Endothelial cell of umbilical vein (primary cell): ENCODE measurements around the gene COX4I1. TPM values are rescaled to one million over a fixed set of nuclear protein-coding genes. Genes with fewer than 3 reads are reported as not detected.

Experiments
- BruUV-seq: library from RNA; stranded (reverse); fragments of 400-500 nt; replicated peaks from 2 replicates; lab custom pipeline; 2021; lab: Mats Ljungman, UMichigan
- CTCF ChIA-PET: fragments of 300-600, 350-600 bp; sonication (Branson Sonifier 250); formaldehyde crosslinking; loops from one replicate; lab custom pipeline; 2021; ENCODE audit warnings: antibody characterized with exemption, inconsistent platforms; lab: Charles Lee
- POLR2A ChIA-PET: fragments of 300-600, 350-600 bp; sonication (Branson Sonifier 250); formaldehyde crosslinking; loops from one replicate; lab custom pipeline; 2021; ENCODE audit warnings: antibody characterized with exemption, inconsistent platforms; lab: Charles Lee
- DNase-seq: peaks from one replicate; pipeline ENCODE4 v3.0.0-alpha.2; 2011; ENCODE audit warnings: low read depth, low spot score
- FAIRE-seq: peaks from 2 replicates; lab custom pipeline; 2011; peaks lifted over from hg19 to GRCh38; lab: Jason Lieb, UNC
- H2AFZ ChIP-seq: 2 replicates; pipeline ENCODE4 v1.6.0; 2012; ENCODE audit warnings: low read depth, low read length, control low read depth, inconsistent platforms
- H3K27ac ChIP-seq: 2 replicates; pipeline ENCODE4 v1.5.1; 2011; ENCODE audit warnings: low read depth, mild to moderate bottlenecking, control low read depth, low read length, moderate library complexity; ENCODE audit not compliant: insufficient read depth
- H3K27me3 ChIP-seq, 2 experiments: 2 replicates each; pipeline versions ENCODE4 v1.6.0 to v1.6.1; 2011; ENCODE audit warnings: low read length in 2 of 2, mixed read lengths in 1 of 2; ENCODE audit not compliant: control insufficient read depth in 2 of 2, insufficient read depth in 2 of 2
- H3K36me3 ChIP-seq, 2 experiments: 2 replicates in 1 of 2; 3 replicates in 1 of 2; pipeline ENCODE4 v1.5.1; 2011; ENCODE audit warnings: low read length in 2 of 2, mild to moderate bottlenecking in 1 of 2, moderate library complexity in 1 of 2; ENCODE audit not compliant: control insufficient read depth in 2 of 2, insufficient read depth in 2 of 2; ENCODE audit errors: extremely low read depth in 1 of 2
- H3K4me1 ChIP-seq: 3 replicates; pipeline ENCODE4 v1.5.1; 2011; ENCODE audit warnings: mild to moderate bottlenecking, low read length; ENCODE audit not compliant: control insufficient read depth, insufficient read depth; ENCODE audit errors: extremely low read depth
- H3K4me2 ChIP-seq: 2 replicates; pipeline ENCODE4 v1.6.1; 2011; ENCODE audit warnings: low read length, control low read depth, mixed read lengths; ENCODE audit not compliant: insufficient read depth
- H3K4me3 ChIP-seq, 3 experiments: fragments of 200-600 bp in 1 of 3; sonication (generic), shearing (Covaris generic) in 1 of 3; replicated peaks in 1 of 3; 2 replicates each; pipeline ENCODE4 v1.5.1; 2011 to 2016; ENCODE audit warnings: control low read depth in 3 of 3, low read length in 3 of 3, mild to moderate bottlenecking in 2 of 3, inconsistent platforms in 1 of 3, low read depth in 1 of 3, moderate library complexity in 1 of 3; ENCODE audit not compliant: insufficient read depth in 1 of 3
- H3K79me2 ChIP-seq: 2 replicates; pipeline ENCODE4 v1.6.0; 2012; ENCODE audit warnings: low read length, inconsistent platforms; ENCODE audit not compliant: control insufficient read depth, insufficient read depth
- H3K9ac ChIP-seq: replicated peaks from 2 replicates; pipeline ENCODE3; 2011; ENCODE audit warnings: low read length, control low read depth; ENCODE audit not compliant: insufficient read depth; ENCODE audit errors: extremely low read depth
- H3K9me1 ChIP-seq: replicated peaks from 3 replicates; pipeline ENCODE4 v1.6.0; 2011; ENCODE audit warnings: mild to moderate bottlenecking, low read length; ENCODE audit not compliant: control insufficient read depth, insufficient read depth; ENCODE audit errors: extremely low read depth
- H3K9me3 ChIP-seq: replicated peaks from 2 replicates; pipeline ENCODE4 v1.5.1; 2012; ENCODE audit warnings: low read length, inconsistent platforms; ENCODE audit not compliant: control insufficient read depth, insufficient read depth
- H4K20me1 ChIP-seq: replicated peaks from 2 replicates; pipeline ENCODE3; 2011; ENCODE audit warnings: mild to moderate bottlenecking, low read length; ENCODE audit not compliant: control insufficient read depth, insufficient read depth; ENCODE audit errors: extremely low read depth
- EZH2 ChIP-seq: IDR thresholded peaks from 2 replicates; pipeline ENCODE4 v1.6.1; 2012; ENCODE audit warnings: borderline replicate concordance, low read depth, mild to moderate bottlenecking, moderate library complexity, low read length, inconsistent platforms; ENCODE audit not compliant: severe bottlenecking
- FOS ChIP-seq: IDR thresholded peaks from 2 replicates; pipeline ENCODE4 v1.6.1; 2011; ENCODE audit warnings: mild to moderate bottlenecking, low read length, moderate library complexity, borderline replicate concordance; ENCODE audit not compliant: insufficient read depth
- GATA2 ChIP-seq: IDR thresholded peaks from 2 replicates; pipeline ENCODE4 v1.7.0; 2011; ENCODE audit warnings: low read depth, mild to moderate bottlenecking, moderate library complexity, mixed read lengths, low read length; ENCODE audit not compliant: insufficient read length, insufficient read depth
- JUN ChIP-seq: IDR thresholded peaks from 2 replicates; pipeline ENCODE4 v1.6.1; 2011; ENCODE audit warnings: borderline replicate concordance, low read depth; ENCODE audit not compliant: insufficient read length, insufficient read depth
- MYC ChIP-seq: IDR thresholded peaks from one replicate; pipeline ENCODE4 v1.6.1; 2011; ENCODE audit warnings: mild to moderate bottlenecking, low read depth, low read length
- POLR2A ChIP-seq: IDR thresholded peaks from 2 replicates; pipeline ENCODE4 v1.6.1; 2012; ENCODE audit warnings: low read depth, mild to moderate bottlenecking, control low read depth, low read length
- POLR2AphosphoS5 ChIP-seq: IDR thresholded peaks from 2 replicates; pipeline ENCODE4 v1.6.1; 2012; ENCODE audit warnings: low read depth, mild to moderate bottlenecking, control low read depth, low read length, moderate library complexity; ENCODE audit not compliant: insufficient read depth
- dilution Hi-C: fragments of 300-500 bp; cut with MboI; formaldehyde crosslinking; loops from one replicate; pipeline ENCODE4 v1.15.0; 2019; ENCODE audit warnings: low sequenced_read_pairs; ENCODE audit not compliant: extremely low pct_ligation_motif_present
- intact Hi-C: fragments of 100-400 bp; cut with micrococcal nuclease; formaldehyde crosslinking; loops from one replicate; pipeline ENCODE4 v1.10.0; 2022
- polyA plus RNA-seq, 4 experiments: library from polyadenylated mRNA; depleted of rRNA in 3 of 4; stranded (reverse) in 3 of 4; unstranded in 1 of 4; fragments of >200 nt; gene quantifications; 2 replicates each; pipeline versions ENCODE4 v1.2.1 to v1.2.3, GENCODE V29; 2011 to 2012; ENCODE audit warnings: missing spikeins in 1 of 4
- total RNA-seq: library from RNA; stranded (reverse); gene quantifications from 2 replicates; pipeline ENCODE4 v1.2.3, GENCODE V29; 2021
- TF ChIP-seq, protein P1 (sequence below): IDR thresholded peaks from 2 replicates; pipeline ENCODE4 v1.6.1; 2011; ENCODE audit not compliant: insufficient read depth, insufficient read length
- TF ChIP-seq, protein P2 (sequence below), 2 donors: IDR thresholded peaks; 1 replicate in 1 of 2; 2 replicates in 1 of 2; pipeline ENCODE4 v1.5.1; 2011; ENCODE audit warnings: low read length in 2 of 2, mild to moderate bottlenecking in 2 of 2, moderate library complexity in 2 of 2, control low read depth in 1 of 2, inconsistent platforms in 1 of 2, low read depth in 1 of 2; ENCODE audit not compliant: insufficient read depth in 1 of 2; ENCODE audit errors: extremely low read depth in 1 of 2

COX4I1 gene
- total and polyA plus RNA-seq, 2 donors (not counting 3 experiments of a cell fraction or from before 2014, with no cell fraction given): 560 to 953 TPM

DNA sequence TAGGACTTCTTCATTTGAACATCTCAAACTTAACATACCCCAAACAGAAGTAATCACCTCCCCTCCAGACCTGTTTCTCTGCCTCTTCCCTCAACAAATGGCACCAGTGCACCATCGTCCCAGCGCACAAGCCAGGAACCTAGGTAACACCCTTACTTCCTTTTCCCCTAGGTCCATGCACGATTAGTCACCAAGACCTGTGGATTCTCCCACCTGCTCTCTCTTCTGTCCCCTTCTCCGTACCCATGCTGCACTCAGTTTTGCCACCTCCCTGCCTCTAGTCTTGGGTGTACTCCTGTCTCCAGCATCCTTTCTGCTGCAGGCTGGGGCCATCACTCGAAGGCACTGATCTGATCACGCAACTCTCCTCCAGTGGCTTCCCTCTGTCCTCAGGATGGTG, 3.3 kb upstream of the COX4I1 start:
- Histone ChIP-seq H3K4me3 (no peak overlapping the region), H3K36me3 (peaks cover 4 to 14% of the 10 kb centered on the region in 2 experiments), H3K9me1 (no peaks in the 10 kb centered on the region), H3K27ac (no peak overlapping the region), H3K27me3 (no peaks in the 10 kb centered on the region), H4K20me1 (peaks cover 5% of the 10 kb centered on the region), H3K4me1 (peaks cover 17% of the 10 kb centered on the region), H2AFZ (no peak overlapping the region), H3K9ac (no peak overlapping the region), H3K4me2 (no peak overlapping the region), H3K9me3 (no peaks in the 10 kb centered on the region), H3K79me2 (peaks cover 96% of the 10 kb centered on the region)
- CTCF ChIA-PET: no interaction called here
- DNase-seq (no peak), FAIRE-seq (no peak)
- POLR2A ChIA-PET: no interaction called here
- intact Hi-C loops: no loop called here
- dilution Hi-C loops: no loop called here
- no TSS peak for BruUV-seq
- TF ChIP-seq, protein P1, sequence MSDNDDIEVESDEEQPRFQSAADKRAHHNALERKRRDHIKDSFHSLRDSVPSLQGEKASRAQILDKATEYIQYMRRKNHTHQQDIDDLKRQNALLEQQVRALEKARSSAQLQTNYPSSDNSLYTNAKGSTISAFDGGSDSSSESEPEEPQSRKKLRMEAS: no peak
- TF ChIP-seq FOS (no peak), EZH2 (no peak), MYC (no peak), JUN (no peak), POLR2A (no peak), GATA2 (no peak), POLR2AphosphoS5 (no peak)
- TF ChIP-seq, protein P2, sequence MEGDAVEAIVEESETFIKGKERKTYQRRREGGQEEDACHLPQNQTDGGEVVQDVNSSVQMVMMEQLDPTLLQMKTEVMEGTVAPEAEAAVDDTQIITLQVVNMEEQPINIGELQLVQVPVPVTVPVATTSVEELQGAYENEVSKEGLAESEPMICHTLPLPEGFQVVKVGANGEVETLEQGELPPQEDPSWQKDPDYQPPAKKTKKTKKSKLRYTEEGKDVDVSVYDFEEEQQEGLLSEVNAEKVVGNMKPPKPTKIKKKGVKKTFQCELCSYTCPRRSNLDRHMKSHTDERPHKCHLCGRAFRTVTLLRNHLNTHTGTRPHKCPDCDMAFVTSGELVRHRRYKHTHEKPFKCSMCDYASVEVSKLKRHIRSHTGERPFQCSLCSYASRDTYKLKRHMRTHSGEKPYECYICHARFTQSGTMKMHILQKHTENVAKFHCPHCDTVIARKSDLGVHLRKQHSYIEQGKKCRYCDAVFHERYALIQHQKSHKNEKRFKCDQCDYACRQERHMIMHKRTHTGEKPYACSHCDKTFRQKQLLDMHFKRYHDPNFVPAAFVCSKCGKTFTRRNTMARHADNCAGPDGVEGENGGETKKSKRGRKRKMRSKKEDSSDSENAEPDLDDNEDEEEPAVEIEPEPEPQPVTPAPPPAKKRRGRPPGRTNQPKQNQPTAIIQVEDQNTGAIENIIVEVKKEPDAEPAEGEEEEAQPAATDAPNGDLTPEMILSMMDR (IDR thresholded peaks at IDR 0.05; ENCODE audit: extremely low read depth in 1 of 2, insufficient read depth in 1 of 2, low read depth in 1 of 2, low read length in 2 of 2): no peak
